Measurements from ENCODE around the gene CYB561D1. TPM values are rescaled to one million over a fixed set of nuclear protein-coding genes. Genes with fewer than 3 reads are reported as not detected.

CYB561D1 gene
- total and polyA plus RNA-seq, 12 donors, result 4.4 to 21.2 (median 11.5) TPM

DNA sequence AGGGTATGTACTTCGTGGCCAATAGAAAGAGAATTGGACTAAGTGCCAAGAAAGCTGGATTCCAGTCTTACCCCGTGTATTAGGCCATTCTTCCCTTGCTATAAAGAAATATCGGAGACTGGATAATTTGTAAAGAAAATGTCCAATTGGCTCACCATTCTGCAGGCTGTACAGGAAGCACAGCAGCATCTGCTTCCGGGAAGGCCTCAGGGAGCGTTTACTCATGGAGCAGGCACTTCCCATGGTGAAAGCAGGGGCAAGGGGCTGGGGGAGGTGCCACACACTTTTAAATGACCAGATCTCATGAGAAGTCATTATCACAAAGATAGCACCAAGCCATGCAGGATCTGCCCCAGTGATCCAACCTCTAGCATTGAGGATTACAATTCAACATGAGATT lies 23.4 kb downstream of the CYB561D1 start:
- no peaks in the 10 kb centered on the region for H3K27me3 ChIP-seq
- 83 to 88% (median 85%) methylated on average over 5 of the region's 5 CpGs for WGBS, 4 donors
- no peak for DNase-seq

DNA sequence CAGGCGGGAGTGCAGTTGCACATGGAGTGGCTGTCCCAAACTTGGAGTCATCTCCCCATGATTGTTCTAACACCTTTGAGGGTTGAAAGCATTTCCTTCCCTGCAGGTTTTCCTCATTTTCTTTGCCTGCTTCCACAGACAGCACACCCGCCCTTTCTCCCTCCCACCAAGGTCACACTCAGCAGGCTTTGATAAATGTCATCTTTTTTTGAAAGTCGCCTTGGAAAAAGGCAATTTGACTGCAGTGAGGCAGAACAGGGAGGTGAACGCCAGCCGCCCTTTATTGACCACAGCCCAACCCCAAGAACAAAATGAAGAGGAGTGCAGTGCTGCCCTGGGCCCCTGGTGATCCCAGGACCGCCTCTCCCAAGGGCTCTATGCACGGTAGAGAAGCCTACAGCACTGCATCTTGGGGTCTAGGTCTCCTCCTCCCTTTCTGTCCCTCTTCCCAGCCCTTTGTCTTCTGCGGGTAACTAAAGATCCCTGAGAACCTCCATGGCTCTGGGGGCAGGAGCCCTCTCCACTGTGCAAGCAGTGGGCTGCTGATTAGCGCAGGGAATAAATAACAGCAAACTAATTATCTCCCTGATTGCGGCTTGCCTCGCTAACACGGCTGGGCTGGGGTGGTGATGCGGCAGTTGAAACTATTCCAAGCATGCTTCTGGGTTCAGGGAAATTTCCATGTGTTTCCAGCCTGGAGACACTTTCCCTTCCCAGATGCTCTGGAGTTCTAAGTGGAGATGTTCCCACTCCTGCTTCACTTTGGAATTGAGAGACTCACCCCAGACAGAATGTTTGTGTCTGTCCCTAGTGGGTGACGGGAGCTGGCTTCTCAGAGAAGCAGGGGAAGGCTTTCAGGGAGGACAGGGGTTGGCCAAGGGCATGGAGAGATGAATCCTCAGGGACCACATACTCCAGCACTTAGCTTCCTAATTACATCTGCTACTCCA lies 27.4 kb downstream of the CYB561D1 start:
- no peaks in the 10 kb centered on the region for H3K36me3 ChIP-seq (replicated peaks in 1 of 2)
- no peaks in the 10 kb centered on the region for H3K9me3 ChIP-seq (replicated peaks in 1 of 3)
- H3K4me1 ChIP-seq (replicated peaks in 1 of 2), result peaks cover 10 to 14% of the 10 kb centered on the region in 2 donors
- DNase-seq, result peak in 3 of 7 donors; percentile 46 to 52 (median 47)
- TF ChIP-seq, protein P1, sequence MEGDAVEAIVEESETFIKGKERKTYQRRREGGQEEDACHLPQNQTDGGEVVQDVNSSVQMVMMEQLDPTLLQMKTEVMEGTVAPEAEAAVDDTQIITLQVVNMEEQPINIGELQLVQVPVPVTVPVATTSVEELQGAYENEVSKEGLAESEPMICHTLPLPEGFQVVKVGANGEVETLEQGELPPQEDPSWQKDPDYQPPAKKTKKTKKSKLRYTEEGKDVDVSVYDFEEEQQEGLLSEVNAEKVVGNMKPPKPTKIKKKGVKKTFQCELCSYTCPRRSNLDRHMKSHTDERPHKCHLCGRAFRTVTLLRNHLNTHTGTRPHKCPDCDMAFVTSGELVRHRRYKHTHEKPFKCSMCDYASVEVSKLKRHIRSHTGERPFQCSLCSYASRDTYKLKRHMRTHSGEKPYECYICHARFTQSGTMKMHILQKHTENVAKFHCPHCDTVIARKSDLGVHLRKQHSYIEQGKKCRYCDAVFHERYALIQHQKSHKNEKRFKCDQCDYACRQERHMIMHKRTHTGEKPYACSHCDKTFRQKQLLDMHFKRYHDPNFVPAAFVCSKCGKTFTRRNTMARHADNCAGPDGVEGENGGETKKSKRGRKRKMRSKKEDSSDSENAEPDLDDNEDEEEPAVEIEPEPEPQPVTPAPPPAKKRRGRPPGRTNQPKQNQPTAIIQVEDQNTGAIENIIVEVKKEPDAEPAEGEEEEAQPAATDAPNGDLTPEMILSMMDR (IDR thresholded peaks at IDR 0.05), result no peak
- TF ChIP-seq POLR2A (IDR thresholded peaks at IDR 0.05), result no peak
- no peaks in the 10 kb centered on the region for H3K27me3 ChIP-seq
- H3K4me3 ChIP-seq, result no peak overlapping the region
- 38 to 57% (median 45%) methylated on average over 13 to 14 of the region's 14 CpGs for WGBS, 4 donors
- intact Hi-C loops (cut with DNase I), result no loop called here
- peak overlapping the region in 1 of 5 donors; percentile 17 for H3K27ac ChIP-seq

More for the DNA sequence above, 23.4 kb downstream of the CYB561D1 start:
- intact Hi-C loops (cut with DNase I), result no loop called here
- TF ChIP-seq, protein P1 (IDR thresholded peaks at IDR 0.05), result no peak
- TF ChIP-seq POLR2A (IDR thresholded peaks at IDR 0.05), result no peak
- Histone ChIP-seq H3K9me3 (replicated peaks in 1 of 3) (no peaks in the 10 kb centered on the region), H3K4me1 (replicated peaks in 1 of 2) (peaks cover 10 to 14% of the 10 kb centered on the region in 2 donors), H3K36me3 (replicated peaks in 1 of 2) (no peaks in the 10 kb centered on the region), H3K4me3 (no peak overlapping the region), H3K27ac (no peak overlapping the region)

DNA sequence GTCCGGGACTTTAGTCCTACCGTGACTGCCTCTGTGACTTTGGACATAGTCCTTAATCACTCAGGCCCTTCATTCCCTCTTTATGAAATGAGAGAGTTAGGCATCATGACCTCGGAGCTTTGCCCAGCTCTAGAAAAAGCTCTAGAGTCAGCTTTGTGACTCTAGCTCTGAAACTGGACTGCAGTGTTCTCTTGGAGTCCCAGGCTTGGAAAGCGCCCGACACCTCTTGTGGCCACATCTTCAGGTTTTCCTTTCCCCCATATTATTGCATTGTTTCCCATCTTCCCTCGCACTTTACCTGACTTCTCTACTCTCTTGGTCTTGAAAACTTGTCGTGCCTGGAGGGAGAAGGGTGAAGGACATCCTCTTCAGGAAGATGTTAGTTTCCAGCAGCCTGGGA lies 28.1 kb downstream of the CYB561D1 start:
- DNase-seq, result no peak
- intact Hi-C loops (cut with DNase I), result no loop called here
- Histone ChIP-seq H3K9me3 (replicated peaks in 1 of 3) (no peaks in the 10 kb centered on the region), H3K4me3 (no peak overlapping the region), H3K36me3 (replicated peaks in 1 of 2) (no peaks in the 10 kb centered on the region), H3K27ac (peak overlapping the region in 1 of 5 donors; percentile 17), H3K27me3 (no peaks in the 10 kb centered on the region), H3K4me1 (replicated peaks in 1 of 2) (peaks cover 10 to 14% of the 10 kb centered on the region in 2 donors)
- WGBS, 4 donors, result 86 to 96% (median 89%) methylated on average over 7 of the region's 7 CpGs
- TF ChIP-seq POLR2A (IDR thresholded peaks at IDR 0.05), result no peak
- TF ChIP-seq, protein P1 (IDR thresholded peaks at IDR 0.05), result no peak

DNA sequence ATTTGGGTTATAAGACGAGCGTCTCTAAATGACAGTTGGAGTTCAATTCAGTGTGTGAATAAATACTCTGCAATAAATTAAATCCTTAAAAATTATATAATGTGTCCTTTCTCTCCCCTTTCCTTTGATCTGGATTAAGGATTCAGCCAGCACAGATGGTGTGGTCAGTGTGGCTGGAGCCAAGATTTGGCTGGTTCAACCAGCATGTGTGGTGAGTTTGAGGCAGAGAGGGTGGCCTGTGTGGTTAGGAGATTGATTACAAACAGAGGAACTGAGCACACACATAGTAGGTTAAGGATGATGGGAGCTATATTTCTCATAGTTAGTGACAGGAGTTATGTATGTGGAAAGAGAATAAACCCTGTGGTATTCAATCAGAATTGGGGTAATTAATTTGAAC lies 29.8 kb downstream of the CYB561D1 start:
- TF ChIP-seq, protein P1 (IDR thresholded peaks at IDR 0.05), result no peak
- no peak for TF ChIP-seq POLR2A (IDR thresholded peaks at IDR 0.05)
- H3K36me3 ChIP-seq (replicated peaks in 1 of 2), result no peaks in the 10 kb centered on the region
- intact Hi-C loops (cut with DNase I), result no loop called here
- WGBS, 4 donors, result 87 to 94% (median 90%) methylated on average over 2 of the region's 2 CpGs
- DNase-seq, result no peak
- H3K27me3 ChIP-seq, result no peaks in the 10 kb centered on the region
- no peak overlapping the region for H3K4me3 ChIP-seq
- no peaks in the 10 kb centered on the region for H3K9me3 ChIP-seq (replicated peaks in 1 of 3)
- no peak overlapping the region for H3K27ac ChIP-seq
- peaks cover 10 to 14% of the 10 kb centered on the region in 2 donors for H3K4me1 ChIP-seq (replicated peaks in 1 of 2)
